Liver (tissue), 3 donors: ENCODE results near the gene TTLL12.

Experiments
- EGR1 ChIP-seq, 2 donors: IDR thresholded peaks; 2 replicates each; pipeline ENCODE4 v1.6.1; 2016 to 2018; ENCODE audit warnings: antibody characterized with exemption in 2 of 2, low read depth in 2 of 2
- FOXA1 ChIP-seq: IDR thresholded peaks from 2 replicates; pipeline ENCODE4 v1.6.1; 2016; ENCODE audit warnings: antibody characterized with exemption
- GABPA ChIP-seq, 2 donors: IDR thresholded peaks in 1 of 2; conservative IDR thresholded peaks in 1 of 2; 2 replicates each; pipeline ENCODE4 v1.6.1; 2016; ENCODE audit warnings: antibody characterized with exemption in 2 of 2, mild to moderate bottlenecking in 1 of 2, moderate library complexity in 1 of 2
- HNF4G ChIP-seq: IDR thresholded peaks from 2 replicates; pipeline ENCODE4 v1.6.1; 2016; ENCODE audit warnings: antibody characterized with exemption
- JUND ChIP-seq, 2 donors: IDR thresholded peaks; 2 replicates each; pipeline ENCODE4 v1.6.1; 2016; ENCODE audit warnings: antibody characterized with exemption in 2 of 2
- RAD21 ChIP-seq, 2 donors: IDR thresholded peaks; 2 replicates each; pipeline ENCODE4 v1.6.1; 2016; ENCODE audit warnings: antibody characterized with exemption in 2 of 2, mild to moderate bottlenecking in 2 of 2
- REST ChIP-seq: IDR thresholded peaks from 2 replicates; pipeline ENCODE4 v1.6.1; 2016; ENCODE audit warnings: antibody characterized with exemption, mild to moderate bottlenecking
- SP1 ChIP-seq: IDR thresholded peaks from 2 replicates; pipeline ENCODE4 v1.6.1; 2018; ENCODE audit warnings: antibody characterized with exemption, mild to moderate bottlenecking
- TAF1 ChIP-seq: conservative IDR thresholded peaks from 2 replicates; pipeline ENCODE4 v1.6.1; 2016; ENCODE audit warnings: antibody characterized with exemption, mild to moderate bottlenecking
- YY1 ChIP-seq: IDR thresholded peaks from 2 replicates; pipeline ENCODE4 v1.6.1; 2016; ENCODE audit warnings: antibody characterized with exemption, mild to moderate bottlenecking
- ZBTB33 ChIP-seq: IDR thresholded peaks from 2 replicates; pipeline ENCODE4 v1.6.1; 2016; ENCODE audit warnings: antibody characterized with exemption
- TF ChIP-seq, protein P1 (sequence below): IDR thresholded peaks from 2 replicates; pipeline ENCODE4 v1.6.1; 2016; ENCODE audit warnings: antibody characterized with exemption
- TF ChIP-seq, protein P2 (sequence below): fragments of 150-350 bp; IDR thresholded peaks from 2 replicates; pipeline ENCODE4 v1.5.1; 2017; ENCODE audit warnings: improper control_type of control experiment, low read depth, low read length; ENCODE audit not compliant: missing input control
- donor health status: healthy.
- donor health status: healthy.

- TF ChIP-seq, protein P1, sequence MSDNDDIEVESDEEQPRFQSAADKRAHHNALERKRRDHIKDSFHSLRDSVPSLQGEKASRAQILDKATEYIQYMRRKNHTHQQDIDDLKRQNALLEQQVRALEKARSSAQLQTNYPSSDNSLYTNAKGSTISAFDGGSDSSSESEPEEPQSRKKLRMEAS: no peak
- TF ChIP-seq, protein P2, sequence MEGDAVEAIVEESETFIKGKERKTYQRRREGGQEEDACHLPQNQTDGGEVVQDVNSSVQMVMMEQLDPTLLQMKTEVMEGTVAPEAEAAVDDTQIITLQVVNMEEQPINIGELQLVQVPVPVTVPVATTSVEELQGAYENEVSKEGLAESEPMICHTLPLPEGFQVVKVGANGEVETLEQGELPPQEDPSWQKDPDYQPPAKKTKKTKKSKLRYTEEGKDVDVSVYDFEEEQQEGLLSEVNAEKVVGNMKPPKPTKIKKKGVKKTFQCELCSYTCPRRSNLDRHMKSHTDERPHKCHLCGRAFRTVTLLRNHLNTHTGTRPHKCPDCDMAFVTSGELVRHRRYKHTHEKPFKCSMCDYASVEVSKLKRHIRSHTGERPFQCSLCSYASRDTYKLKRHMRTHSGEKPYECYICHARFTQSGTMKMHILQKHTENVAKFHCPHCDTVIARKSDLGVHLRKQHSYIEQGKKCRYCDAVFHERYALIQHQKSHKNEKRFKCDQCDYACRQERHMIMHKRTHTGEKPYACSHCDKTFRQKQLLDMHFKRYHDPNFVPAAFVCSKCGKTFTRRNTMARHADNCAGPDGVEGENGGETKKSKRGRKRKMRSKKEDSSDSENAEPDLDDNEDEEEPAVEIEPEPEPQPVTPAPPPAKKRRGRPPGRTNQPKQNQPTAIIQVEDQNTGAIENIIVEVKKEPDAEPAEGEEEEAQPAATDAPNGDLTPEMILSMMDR: no peak
- TF ChIP-seq JUND (IDR thresholded peaks at IDR 0.05) (no peak), EGR1 (IDR thresholded peaks at IDR 0.05; ENCODE audit: low read depth in 2 of 2) (no peak), HNF4G (no peak), SP1 (no peak), FOXA1 (no peak), ZBTB33 (no peak), RAD21 (IDR thresholded peaks at IDR 0.05) (no peak), TAF1 (no peak), REST (no peak), YY1 (no peak), GABPA (IDR thresholded peaks at IDR 0.05 in 1 of 2, conservative IDR thresholded peaks at IDR 0.05 in 1 of 2) (no peak)
Observed at GRCh38 chr22:43160497-43161126, 26.3 kb downstream of the TTLL12 start.
